K562 (cell line): ENCODE results near the gene SPRY4. TPM values are rescaled to one million over a fixed set of nuclear protein-coding genes. Genes with fewer than 3 reads are reported as not detected.

ENCODE experiments used
- FOXK2 ChIP-seq, 2 experiments: fragments of 450-650 bp; IDR thresholded peaks in 1 of 2; conservative IDR thresholded peaks in 1 of 2; 2 replicates each; pipeline ENCODE4 v1.6.1; 2016; ENCODE audit warnings: low read depth in 2 of 2, mild to moderate bottlenecking in 1 of 2
- MGA ChIP-seq: fragments of 450-650 bp; IDR thresholded peaks from 2 replicates; pipeline ENCODE4 v1.6.1; 2016; ENCODE audit warnings: mild to moderate bottlenecking, moderate library complexity
- MLLT1 ChIP-seq, 2 experiments: fragments of 450-650 bp; IDR thresholded peaks; 2 replicates each; pipeline ENCODE4 v1.6.1; 2016
- NCOR1 ChIP-seq: fragments of 450-650 bp; IDR thresholded peaks from 2 replicates; pipeline ENCODE4 v1.6.1; 2016; ENCODE audit warnings: mild to moderate bottlenecking, moderate library complexity
- POLR2AphosphoS2 ChIP-seq: IDR thresholded peaks from 2 replicates; pipeline ENCODE4 v1.6.1; 2012; ENCODE audit warnings: low read length, improper control_type of control experiment
- RREB1 ChIP-seq: fragments of 250-450 bp; sonication (Bioruptor Pico); IDR thresholded peaks from 2 replicates; pipeline ENCODE4 v1.4.0; 2020
- ZC3H11A ChIP-seq: IDR thresholded peaks from 2 replicates; pipeline ENCODE4 v1.6.1; 2012; ENCODE audit warnings: low read depth, low read length, improper control_type of control experiment
- ZZZ3 ChIP-seq: fragments of 450-650 bp; IDR thresholded peaks from 2 replicates; pipeline ENCODE4 v1.6.1; 2016; ENCODE audit warnings: antibody characterized with exemption, mild to moderate bottlenecking, moderate library complexity
- polyA plus RNA-seq, 8 experiments: library from polyadenylated mRNA; depleted of rRNA in 4 of 8; stranded (reverse) in 5 of 8; unstranded in 3 of 8; fragments of >200 nt; fragmentation: Nextera tagmentation in 2 of 8; fragmentation: Illumina TruSeq in 1 of 8; extraction: Ambion mirVana in 2 of 8; extraction: Trizol in 1 of 8; gene quantifications; 2 replicates each; pipeline versions ENCODE4 v1.2.1 to v1.2.3, GENCODE V29; 2011 to 2014; ENCODE audit warnings: inconsistent platforms in 1 of 8, missing spikeins in 1 of 8
- total RNA-seq, 7 experiments: library from RNA; depleted of rRNA in 6 of 7; stranded (reverse); fragments of >200 nt in 6 of 7; fragmentation: Illumina TruSeq in 2 of 7; extraction: Trizol in 2 of 7; gene quantifications; 2 replicates each; pipeline versions ENCODE4 v1.2.1 to v1.2.3, GENCODE V29; 2011 to 2021; ENCODE audit warnings: low replicate concordance in 1 of 7

The SPRY4 gene
- total and polyA plus RNA-seq, 9 of the 15 experiments (the other 6 are each of a cell fraction or from before 2014, with no cell fraction given): 2.6 to 24.2 (median 9.5) TPM

GRCh38 chr5:142356716-142357468 is 32.1 kb upstream of the SPRY4 start (continued):
- TF ChIP-seq RREB1 (CRISPR knock-in tag) (no peak), MGA (no peak), FOXK2 (conservative IDR thresholded peaks at IDR 0.05 in 1 of 2, IDR thresholded peaks at IDR 0.05 in 1 of 2; ENCODE audit: low read depth in 2 of 2) (peak in 1 of 2 experiments; percentile 17; a peak in 1 of 4 replicates), MLLT1 (IDR thresholded peaks at IDR 0.05) (no peak), ZC3H11A (no peak; the same call in 1 of the 2 replicates), NCOR1 (peak; percentile 75), POLR2AphosphoS2 (no peak), ZZZ3 (no peak)
